Subcutaneous abdominal adipose tissue (tissue), 5 donors: ENCODE data around the gene NOP9.

Experiments used
- H3K27ac ChIP-seq: one replicate; pipeline ENCODE4 v1.7.0; 2013; ENCODE audit warnings: low read depth, mild to moderate bottlenecking, inconsistent platforms, low read length, moderate library complexity
- H3K27me3 ChIP-seq, 5 donors: one replicate each; pipeline ENCODE4 v1.7.0; 2013; ENCODE audit warnings: low read length in 5 of 5, inconsistent platforms in 1 of 5; ENCODE audit not compliant: control insufficient read depth in 5 of 5, insufficient read depth in 4 of 5
- H3K36me3 ChIP-seq, 5 donors: one replicate each; pipeline ENCODE4 v1.7.0; 2013; ENCODE audit warnings: low read length in 5 of 5; ENCODE audit not compliant: control insufficient read depth in 5 of 5, insufficient read depth in 5 of 5
- H3K4me1 ChIP-seq, 5 donors: one replicate each; pipeline ENCODE4 v1.7.0; 2013; ENCODE audit warnings: low read length in 5 of 5, mild to moderate bottlenecking in 3 of 5, moderate library complexity in 1 of 5; ENCODE audit not compliant: control insufficient read depth in 5 of 5, insufficient read depth in 5 of 5
- H3K4me3 ChIP-seq, 5 donors: one replicate each; pipeline ENCODE4 v1.7.0; 2013; ENCODE audit warnings: low read length in 5 of 5, low read depth in 1 of 5
- H3K9ac ChIP-seq, 5 donors: one replicate each; pipeline ENCODE4 v1.7.0; 2013; ENCODE audit warnings: low read length in 5 of 5, mild to moderate bottlenecking in 4 of 5, moderate library complexity in 3 of 5
- H3K9me3 ChIP-seq, 5 donors: one replicate each; pipeline ENCODE4 v1.7.0; 2013; ENCODE audit warnings: low read length in 5 of 5; ENCODE audit not compliant: control insufficient read depth in 5 of 5
- donor health status: healthy.
- donor health status: healthy.
- donor health status: healthy.
- donor health status: healthy.
- donor health status: healthy.

NOP9 gene

GRCh38 chr14:24271834-24272263 lies 27.8 kb upstream of the NOP9 start:
- Histone ChIP-seq H3K27ac (peak overlapping the region; percentile 92), H3K27me3 (no peaks in the 10 kb centered on the region), H3K9ac (peak overlapping the region; percentile 42 to 97 (median 95)), H3K4me3 (peak overlapping the region; percentile 91 to 94 (median 91)), H3K9me3 (no peaks in the 10 kb centered on the region), H3K4me1 (peaks cover 4 to 48% (median 44%) of the 10 kb centered on the region in 5 donors), H3K36me3 (peaks cover 0 to 32% (median 26%) of the 10 kb centered on the region in 5 donors)

GRCh38 chr14:24272467-24272866 lies 27.2 kb upstream of the NOP9 start:
- H3K27me3 ChIP-seq, result no peaks in the 10 kb centered on the region
- H3K4me3 ChIP-seq, result no peak overlapping the region
- peaks cover 0 to 26% (median 20%) of the 10 kb centered on the region in 5 donors for H3K36me3 ChIP-seq
- peaks cover 4 to 54% (median 51%) of the 10 kb centered on the region in 5 donors for H3K4me1 ChIP-seq
- no peak overlapping the region for H3K9ac ChIP-seq
- H3K9me3 ChIP-seq, result no peaks in the 10 kb centered on the region
- no peak overlapping the region for H3K27ac ChIP-seq

DNA sequence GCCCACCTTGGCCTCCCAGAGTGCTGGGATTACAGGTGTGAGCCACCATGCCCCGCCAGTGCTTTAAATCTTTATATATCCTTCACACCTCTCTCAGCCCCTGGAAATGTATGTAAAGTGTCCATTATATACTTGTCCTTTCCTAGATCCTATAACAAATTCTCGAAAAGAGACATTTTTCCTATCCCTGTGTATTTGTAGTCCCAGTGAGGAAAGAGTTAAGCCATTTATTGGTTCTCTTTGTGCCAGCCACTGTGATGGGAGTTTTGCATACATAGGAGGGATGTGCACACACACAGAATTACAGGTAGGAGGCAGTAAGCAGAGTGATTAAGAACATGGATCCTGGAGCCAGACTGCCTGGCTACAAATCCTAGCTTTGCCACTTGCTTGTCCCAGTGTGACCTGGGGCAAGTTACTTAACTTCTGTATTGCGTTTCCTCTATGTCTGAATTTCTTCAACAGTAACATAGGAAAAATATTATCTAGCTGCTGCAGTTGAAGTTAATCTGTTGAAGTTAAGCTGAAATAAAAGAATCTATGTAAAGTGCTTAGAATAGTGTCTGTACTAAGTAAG lies 26.1 kb upstream of the NOP9 start:
- no peak overlapping the region for H3K4me3 ChIP-seq
- H3K27me3 ChIP-seq, result no peaks in the 10 kb centered on the region
- H3K4me1 ChIP-seq, result peaks cover 4 to 65% (median 61%) of the 10 kb centered on the region in 5 donors
- no peak overlapping the region for H3K9ac ChIP-seq
- H3K36me3 ChIP-seq, result peaks cover 0 to 16% (median 11%) of the 10 kb centered on the region in 5 donors
- peak overlapping the region; percentile 64 for H3K27ac ChIP-seq
- no peaks in the 10 kb centered on the region for H3K9me3 ChIP-seq

GRCh38 chr14:24274101-24274543 lies 25.5 kb upstream of the NOP9 start:
- Histone ChIP-seq H3K4me3 (no peak overlapping the region), H3K27ac (peak overlapping the region; percentile 64), H3K36me3 (peaks cover 0 to 10% (median 7%) of the 10 kb centered on the region in 5 donors), H3K9me3 (no peaks in the 10 kb centered on the region), H3K4me1 (peaks cover 4 to 71% (median 67%) of the 10 kb centered on the region in 5 donors), H3K9ac (no peak overlapping the region), H3K27me3 (no peaks in the 10 kb centered on the region)

- Histone ChIP-seq H3K36me3 (no peaks in the 10 kb centered on the region), H3K27me3 (no peaks in the 10 kb centered on the region), H3K4me1 (peaks cover 3 to 79% (median 75%) of the 10 kb centered on the region in 5 donors), H3K4me3 (peak overlapping the region in 1 of 5 donors; percentile 31), H3K27ac (peak overlapping the region; percentile 51), H3K9me3 (no peaks in the 10 kb centered on the region), H3K9ac (no peak overlapping the region)
Observed at GRCh38 chr14:24277071-24277470, 22.6 kb upstream of the NOP9 start.

DNA sequence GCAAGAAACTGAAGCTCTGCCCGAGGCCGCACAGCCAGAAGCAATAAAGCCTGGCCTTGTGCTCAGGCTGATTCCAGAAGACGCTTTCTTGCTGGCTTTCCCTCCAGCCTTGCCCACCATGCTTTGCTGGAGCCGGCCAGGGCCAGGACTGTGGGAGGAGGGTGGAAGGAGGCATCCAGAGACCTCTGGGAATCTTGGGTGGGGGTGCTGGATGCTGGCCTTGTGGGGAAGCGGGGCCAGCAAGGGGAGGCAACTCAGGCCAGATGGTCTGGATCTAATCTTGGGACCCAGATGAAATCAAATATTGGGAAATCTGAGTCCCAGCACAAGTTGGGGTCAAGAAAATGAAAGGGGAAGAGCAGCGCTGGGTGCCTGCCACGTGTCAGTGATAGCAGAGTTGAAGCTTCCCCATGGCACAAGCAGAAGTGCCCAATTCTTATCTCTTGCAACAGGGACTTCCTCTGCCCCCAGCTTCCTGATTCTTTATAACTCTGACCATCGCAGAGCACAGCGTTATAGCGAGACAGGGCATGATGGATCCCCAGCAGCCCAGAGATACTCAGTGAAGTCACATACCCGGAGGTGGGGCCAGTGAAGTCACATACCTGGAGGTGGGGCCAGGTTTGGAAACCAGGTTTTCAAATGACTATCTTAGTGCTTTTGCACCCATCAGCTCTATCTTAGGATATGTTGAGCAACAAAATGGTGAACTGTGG lies 21.9 kb upstream of the NOP9 start:
- Histone ChIP-seq H3K27me3 (no peaks in the 10 kb centered on the region), H3K36me3 (no peaks in the 10 kb centered on the region), H3K9ac (peak overlapping the region in 1 of 5 donors; percentile 9), H3K4me1 (peaks cover 3 to 81% (median 68%) of the 10 kb centered on the region in 5 donors), H3K4me3 (peak overlapping the region in 1 of 5 donors; percentile 31), H3K27ac (peak overlapping the region; percentile 51), H3K9me3 (no peaks in the 10 kb centered on the region)

- no peak overlapping the region for H3K4me3 ChIP-seq
Observed at GRCh38 chr14:24278424-24278823, 21.2 kb upstream of the NOP9 start.

DNA sequence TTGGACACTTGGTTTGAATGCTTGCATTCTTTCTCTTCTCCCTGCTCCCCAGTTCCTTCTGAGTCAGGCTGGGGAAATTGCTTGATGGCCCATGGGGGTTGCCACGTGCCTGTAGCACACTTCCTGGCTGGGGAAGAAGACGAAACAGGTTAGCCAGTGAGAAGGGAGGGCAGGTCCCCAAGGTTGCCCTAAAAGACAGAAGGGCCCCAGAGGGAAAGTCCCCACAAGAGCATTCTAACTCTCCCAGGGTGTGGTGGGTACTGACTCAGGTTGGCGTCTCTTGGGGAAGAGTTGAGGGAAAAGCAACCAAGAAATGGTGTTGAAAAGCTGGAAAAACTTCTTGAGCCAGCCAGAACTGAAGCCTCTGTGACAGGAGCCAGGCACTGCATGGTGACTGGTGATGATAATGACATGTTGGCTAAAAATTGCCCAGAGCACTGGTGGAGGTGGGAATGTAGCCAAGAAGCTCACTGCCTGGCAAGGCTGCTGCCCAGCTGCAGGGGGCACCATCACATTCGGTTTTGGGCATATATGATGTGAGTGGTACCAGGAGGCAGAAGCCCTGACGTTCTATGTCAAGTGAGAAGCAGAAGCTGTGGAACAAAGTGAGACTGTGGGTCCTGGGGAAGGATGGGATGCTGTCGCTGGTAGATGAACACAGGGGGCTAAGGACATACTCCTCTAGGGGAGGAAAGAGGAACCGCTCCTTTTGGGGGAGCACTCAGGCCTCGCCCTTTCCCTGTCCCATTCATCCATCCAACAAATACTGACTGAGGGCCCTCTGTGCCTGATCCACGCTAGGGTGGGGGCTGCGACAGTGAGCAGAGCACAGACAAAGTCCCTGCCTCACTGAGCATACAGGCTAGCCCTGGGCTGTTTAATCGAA lies 20.1 kb upstream of the NOP9 start:
- Histone ChIP-seq H3K27me3 (no peaks in the 10 kb centered on the region), H3K9ac (no peak overlapping the region), H3K9me3 (no peaks in the 10 kb centered on the region), H3K36me3 (no peaks in the 10 kb centered on the region), H3K27ac (no peak overlapping the region), H3K4me1 (peaks cover 3 to 78% (median 66%) of the 10 kb centered on the region in 5 donors), H3K4me3 (no peak overlapping the region)

More at GRCh38 chr14:24278424-24278823, 21.2 kb upstream of the NOP9 start:
- Histone ChIP-seq H3K4me1 (peaks cover 3 to 77% (median 66%) of the 10 kb centered on the region in 5 donors), H3K27me3 (no peaks in the 10 kb centered on the region), H3K36me3 (no peaks in the 10 kb centered on the region), H3K9me3 (no peaks in the 10 kb centered on the region), H3K9ac (no peak overlapping the region), H3K27ac (peak overlapping the region; percentile 51)

DNA sequence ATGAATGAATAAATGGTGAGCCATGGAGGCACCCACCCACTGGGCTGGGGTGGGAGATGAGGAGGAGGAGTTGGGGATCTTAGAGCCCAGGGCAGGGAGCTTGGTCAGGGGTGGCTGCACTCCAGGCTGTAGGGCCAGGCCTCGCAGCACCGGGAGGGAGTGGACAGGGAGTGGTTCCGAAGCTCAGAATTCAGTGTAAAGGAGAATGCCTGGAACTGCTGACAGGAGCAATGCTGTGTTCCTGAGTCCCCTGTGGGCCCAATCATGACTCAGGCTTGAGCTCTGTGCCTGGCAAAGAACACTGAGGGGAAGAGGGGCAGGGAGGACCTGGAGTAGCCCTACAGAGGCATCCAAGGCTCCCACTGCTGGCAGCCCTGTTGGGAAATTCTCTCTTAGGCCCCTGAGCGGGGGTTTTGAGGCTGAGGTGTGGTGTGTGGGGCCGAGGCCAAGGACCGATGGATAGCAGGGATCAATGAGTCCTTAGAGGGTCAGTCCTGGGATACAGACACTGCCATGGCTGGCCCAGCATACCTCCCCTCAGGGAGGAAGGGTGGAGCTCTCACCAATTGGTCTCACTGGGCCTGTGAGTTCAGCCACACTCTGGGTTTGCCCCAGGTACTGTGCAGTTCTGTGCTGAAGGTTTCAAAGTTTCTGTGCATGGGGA lies 18.7 kb upstream of the NOP9 start:
- peak overlapping the region in 1 of 5 donors; percentile 30 for H3K9ac ChIP-seq

More for the DNA sequence above, 18.7 kb upstream of the NOP9 start:
- Histone ChIP-seq H3K4me3 (no peak overlapping the region), H3K36me3 (no peaks in the 10 kb centered on the region), H3K27ac (peak overlapping the region; percentile 26), H3K9me3 (no peaks in the 10 kb centered on the region), H3K27me3 (no peaks in the 10 kb centered on the region), H3K4me1 (peaks cover 3 to 72% (median 64%) of the 10 kb centered on the region in 5 donors)
